DOHH2 (cell line): Measurements from ENCODE around the gene BAHD1.

Source experiments
- H3F3A ChIP-seq: fragments of 200-600 bp; sonication (generic), shearing (Covaris generic); 2 replicates; pipeline ENCODE4 v1.6.0; 2016; ENCODE audit warnings: antibody characterized with exemption, mild to moderate bottlenecking; ENCODE audit not compliant: control insufficient read depth, insufficient read depth
- H3K27ac ChIP-seq: fragments of 200-600 bp; sonication (generic); 2 replicates; pipeline ENCODE4 v1.5.1; 2014; ENCODE audit warnings: low read depth, mild to moderate bottlenecking, low read length, moderate library complexity
- H3K27me3 ChIP-seq: fragments of 200-600 bp; sonication (generic); 2 replicates; pipeline ENCODE4 v1.6.1; 2014; ENCODE audit warnings: mild to moderate bottlenecking, low read length, mixed read lengths; ENCODE audit not compliant: control insufficient read depth
- H3K36me3 ChIP-seq: fragments of 200-600 bp; sonication (generic); 2 replicates; pipeline ENCODE4 v1.6.1; 2014; ENCODE audit warnings: mild to moderate bottlenecking, low read length, moderate library complexity, mixed read lengths; ENCODE audit not compliant: control insufficient read depth
- H3K4me1 ChIP-seq: fragments of 200-600 bp; sonication (generic); 2 replicates; pipeline ENCODE4 v1.6.1; 2014; ENCODE audit warnings: mild to moderate bottlenecking, low read length, mixed read lengths; ENCODE audit not compliant: control insufficient read depth
- H3K4me2 ChIP-seq: fragments of 200-600 bp; sonication (generic); 2 replicates; pipeline ENCODE4 v1.6.0; 2014; ENCODE audit warnings: mild to moderate bottlenecking, low read length, moderate library complexity
- H3K4me3 ChIP-seq: fragments of 200-600 bp; sonication (generic); 2 replicates; pipeline ENCODE4 v1.5.1; 2014; ENCODE audit warnings: mild to moderate bottlenecking, low read length, mixed read lengths
- H3K79me2 ChIP-seq: fragments of 200-600 bp; sonication (generic); 2 replicates; pipeline ENCODE4 v1.6.1; 2014; ENCODE audit warnings: mild to moderate bottlenecking, low read length, mixed read lengths; ENCODE audit not compliant: control insufficient read depth
- H3K9me2 ChIP-seq: fragments of 200-600 bp; sonication (generic); replicated peaks from 2 replicates; pipeline ENCODE4 v1.6.1; 2014; ENCODE audit warnings: mild to moderate bottlenecking, low read length, mixed read lengths; ENCODE audit not compliant: control insufficient read depth
- H3K9me3 ChIP-seq: fragments of 200-600 bp; sonication (generic); 2 replicates; pipeline ENCODE4 v1.6.1; 2014; ENCODE audit warnings: antibody characterized with exemption, low read length, mixed read lengths; ENCODE audit not compliant: control insufficient read depth, insufficient read depth
- H4K20me1 ChIP-seq: fragments of 200-600 bp; sonication (generic); 2 replicates; pipeline ENCODE4 v1.6.0; 2014; ENCODE audit warnings: low read depth, mild to moderate bottlenecking, antibody characterized with exemption, low read length, moderate library complexity; ENCODE audit not compliant: control insufficient read depth, insufficient read depth
- CTCF ChIP-seq: fragments of 200-600 bp; sonication (generic); IDR thresholded peaks from one replicate; pipeline ENCODE4 v1.5.1; 2014; ENCODE audit warnings: antibody characterized with exemption, mild to moderate bottlenecking, low read depth, low read length; ENCODE audit not compliant: poor library complexity, severe bottlenecking
- EZH2phosphoT487 ChIP-seq: fragments of 200-600 bp; sonication (generic); IDR thresholded peaks from 2 replicates; pipeline ENCODE4 v1.6.1; 2017; ENCODE audit warnings: borderline replicate concordance, mild to moderate bottlenecking, antibody characterized with exemption, low read length, moderate library complexity, mixed read lengths

The BAHD1 gene

DNA sequence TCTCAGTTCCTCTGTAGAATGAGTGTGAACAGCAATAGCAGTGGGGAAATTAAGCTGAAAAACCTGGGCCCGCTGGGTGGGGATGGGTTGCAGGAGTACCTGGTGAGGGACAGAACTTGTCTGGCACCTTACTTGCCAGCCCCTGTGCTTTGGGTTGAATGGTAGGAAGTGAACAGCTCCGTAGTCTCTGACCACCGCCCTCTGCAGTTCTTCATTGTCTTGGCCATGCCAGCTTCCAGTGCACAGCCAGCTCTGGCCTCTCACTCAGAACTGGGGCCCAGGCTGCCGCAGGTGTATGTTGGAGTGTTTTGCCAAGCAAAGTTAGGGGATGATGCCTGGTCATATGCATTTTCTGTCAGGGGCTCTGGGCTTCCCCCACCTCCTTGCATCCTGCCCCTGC lies 16.0 kb downstream of the BAHD1 start:
- Histone ChIP-seq H3K9me3 (no peaks in the 10 kb centered on the region), H3F3A (no peaks in the 10 kb centered on the region), H3K4me1 (peaks cover 24% of the 10 kb centered on the region), H3K27ac (no peak overlapping the region), H4K20me1 (peaks cover 15% of the 10 kb centered on the region), H3K27me3 (no peaks in the 10 kb centered on the region), H3K9me2 (no peaks in the 10 kb centered on the region), H3K79me2 (peaks cover 64% of the 10 kb centered on the region), H3K4me2 (no peak overlapping the region), H3K4me3 (no peak overlapping the region), H3K36me3 (no peaks in the 10 kb centered on the region; the same call in 1 of the 2 replicates)
- TF ChIP-seq EZH2phosphoT487 (no peak), CTCF (no peak)

DNA sequence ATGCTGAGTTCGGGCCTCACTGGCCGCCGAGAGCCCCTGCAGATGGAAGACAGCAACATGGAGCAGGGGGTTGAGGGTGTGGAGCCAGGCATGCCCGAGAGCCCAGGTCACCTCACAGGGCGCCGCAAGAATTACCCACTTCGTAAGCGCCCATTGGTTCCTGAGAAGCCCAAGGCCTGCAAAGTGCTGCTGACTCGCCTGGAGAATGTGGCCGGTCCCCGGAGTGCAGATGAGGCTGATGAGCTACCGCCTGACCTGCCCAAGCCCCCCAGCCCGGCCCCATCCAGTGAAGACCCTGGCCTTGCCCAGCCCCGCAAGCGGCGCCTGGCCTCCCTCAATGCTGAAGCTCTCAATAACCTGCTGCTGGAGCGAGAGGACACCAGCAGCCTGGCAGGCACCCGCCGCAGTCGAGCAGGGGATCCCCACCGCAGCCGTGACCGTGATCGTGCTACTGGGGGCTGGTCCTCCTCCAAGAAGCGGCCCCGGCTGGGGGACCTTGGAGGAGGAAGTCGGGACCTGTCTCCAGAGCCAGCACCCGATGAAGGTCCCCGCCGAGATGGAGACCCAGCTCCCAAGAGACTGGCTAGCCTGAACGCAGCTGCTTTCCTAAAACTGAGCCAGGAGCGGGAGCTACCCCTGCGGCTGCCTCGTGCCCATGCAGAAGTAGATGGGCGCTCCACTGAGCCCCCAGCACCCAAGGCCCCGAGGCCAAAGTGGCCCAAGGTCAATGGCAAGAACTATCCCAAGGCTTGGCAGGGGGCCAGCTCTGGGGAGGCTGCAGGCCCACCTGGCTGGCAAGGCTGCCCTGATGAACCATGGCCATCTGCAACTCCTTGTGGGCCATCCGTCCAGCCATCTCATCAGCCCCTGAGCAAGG lies 18.0 kb downstream of the BAHD1 start:
- TF ChIP-seq CTCF (no peak), EZH2phosphoT487 (no peak)
- Histone ChIP-seq H3K4me3 (no peak overlapping the region), H3K27me3 (no peaks in the 10 kb centered on the region), H4K20me1 (0 out of 2 replicates have a peak, but pooled peaks cover 3% of the 10 kb centered on the region), H3F3A (no peaks in the 10 kb centered on the region), H3K9me2 (no peaks in the 10 kb centered on the region), H3K9me3 (no peaks in the 10 kb centered on the region), H3K36me3 (peaks cover 11% of the 10 kb centered on the region), H3K79me2 (peaks cover 44% of the 10 kb centered on the region), H3K27ac (no peak overlapping the region), H3K4me1 (peaks cover 5% of the 10 kb centered on the region), H3K4me2 (no peak overlapping the region)

DNA sequence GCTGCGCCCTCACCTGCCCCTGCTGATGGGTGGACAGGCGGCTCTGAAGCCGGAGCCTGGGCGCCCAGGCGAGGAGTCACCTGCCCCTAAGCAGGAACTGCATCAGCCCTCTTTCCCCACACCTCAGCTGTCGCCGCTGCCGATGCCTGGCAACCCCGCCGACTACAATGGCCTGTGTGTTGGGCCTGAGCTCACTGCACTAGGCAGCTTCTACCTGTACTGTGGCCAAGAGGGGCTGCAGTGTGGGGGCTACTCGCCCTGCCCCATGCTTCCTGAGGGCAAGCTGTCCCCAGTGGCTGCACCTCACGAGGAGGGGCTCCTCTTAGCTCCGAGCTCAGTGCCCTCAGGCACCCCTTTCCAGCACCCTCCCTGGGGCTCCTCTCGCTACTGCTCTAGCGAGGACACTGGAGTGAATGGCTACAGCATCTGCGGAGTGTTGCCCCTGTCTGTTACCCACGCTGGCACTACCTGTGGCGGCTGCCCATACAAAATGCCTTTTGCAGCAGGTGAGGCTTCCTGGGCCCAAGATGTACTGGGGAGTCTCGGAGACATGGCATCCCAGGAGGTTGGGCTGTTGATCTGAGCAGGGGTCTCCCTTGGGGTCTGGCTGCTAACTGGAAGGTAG lies 18.8 kb downstream of the BAHD1 start:
- H3K9me2 ChIP-seq, result no peaks in the 10 kb centered on the region
- H3K9me3 ChIP-seq, result no peaks in the 10 kb centered on the region
- no peak overlapping the region for H3K27ac ChIP-seq
- H3K79me2 ChIP-seq, result peaks cover 37% of the 10 kb centered on the region
- H3K4me3 ChIP-seq, result no peak overlapping the region
- no peaks in the 10 kb centered on the region for H3F3A ChIP-seq
- TF ChIP-seq CTCF (no peak), EZH2phosphoT487 (no peak)
- no peaks in the 10 kb centered on the region for H3K27me3 ChIP-seq
- H3K4me2 ChIP-seq, result no peak overlapping the region
- no peaks in the 10 kb centered on the region for H3K4me1 ChIP-seq
- peaks cover 15% of the 10 kb centered on the region for H3K36me3 ChIP-seq
- H4K20me1 ChIP-seq, result 0 out of 2 replicates have a peak, but pooled peaks cover 3% of the 10 kb centered on the region
